Measurements from ENCODE around the gene FERD3L. TPM values are rescaled to one million over a fixed set of nuclear protein-coding genes. Genes with fewer than 3 reads are reported as not detected.

Gene FERD3L
- total and polyA plus RNA-seq, 2 of the 8 experiments (the other 6 are each of a cell fraction or from before 2014, with no cell fraction given): not detected

- peaks cover 0 to 6% (median 5%) of the 10 kb centered on the region in 4 experiments; a peak in 3 of 7 replicates for H3K4me1 ChIP-seq (replicated peaks in 1 of 4; ENCODE audit: control insufficient read depth in 3 of 4, insufficient read depth in 4 of 4, low read length in 3 of 4)
- no peak overlapping the region for H4K5ac ChIP-seq (ENCODE audit: insufficient read length, low read depth, low read length)
- WGBS, 2 experiments (ENCODE audit: extremely low coverage in 1 of 2, insufficient coverage in 1 of 2, insufficient read length in 1 of 2, insufficient replicate concordance in 2 of 2, low coverage in 1 of 2, low lambda C conversion rate in 2 of 2, missing lambda C conversion rate in 1 of 2): 87% methylated on average over 5 of the region's 5 CpGs; no CpG with 5 or more reads in 1 of the 2 experiments
- no peaks in the 10 kb centered on the region for H4K20me1 ChIP-seq (replicated peaks in 1 of 2; ENCODE audit: control insufficient read depth in 1 of 2, insufficient read depth in 2 of 2, low read length in 2 of 2)
- no peak for DNase-seq (ENCODE audit: low read depth in 1 of 2, low spot score in 2 of 2)
- no peaks in the 10 kb centered on the region; a peak in 1 of 4 replicates for H3K9me3 ChIP-seq (ENCODE audit: insufficient read depth in 2 of 2, low read depth in 1 of 2, low read length in 1 of 2)
- no peak overlapping the region for H2BK15ac ChIP-seq (ENCODE audit: low read length)
- H3K27me3 ChIP-seq (replicated peaks in 1 of 4; ENCODE audit: control insufficient read depth in 3 of 4, extremely low read depth in 1 of 4, insufficient read depth in 3 of 4, low read length in 3 of 4): no peaks in the 10 kb centered on the region
- no peak overlapping the region for H3K18ac ChIP-seq (ENCODE audit: extremely low read depth, low read length)
- no peak overlapping the region for H3K4me2 ChIP-seq (ENCODE audit: insufficient read depth in 1 of 2, low read depth in 2 of 2, low read length in 2 of 2)
- CTCF ChIA-PET (ENCODE audit: partially characterized antibody): interaction anchor here (0.8 to 1.5 kb wide), 5 partner anchors 18 to 348 kb away, joined by 3 to 5 read pairs (median 3); no protein-coding TSS in a partner anchor
- H2BK12ac ChIP-seq (ENCODE audit: low read depth, low read length): no peak overlapping the region
- peak overlapping the region; percentile 12; the same call in 1 of the 2 replicates for H2AFZ ChIP-seq (ENCODE audit: low read length)
- no peak overlapping the region for H3K4ac ChIP-seq (replicated peaks; ENCODE audit: insufficient read length, low read depth, low read length)
- H2AK5ac ChIP-seq (ENCODE audit: low read depth, low read length): no peak overlapping the region
- H3K23me2 ChIP-seq (ENCODE audit: low read depth, low read length): no peaks in the 10 kb centered on the region; the same call in 1 of the 2 replicates
- no peak overlapping the region for H3K4me3 ChIP-seq (ENCODE audit: extremely low read depth in 1 of 4, insufficient read depth in 2 of 4, low read depth in 3 of 4, low read length in 4 of 4)
- no peak overlapping the region for H3K56ac ChIP-seq (replicated peaks; ENCODE audit: insufficient read length, low read depth, low read length)
- FAIRE-seq: no peak
- no peak overlapping the region for H3K9ac ChIP-seq (replicated peaks in 1 of 4; ENCODE audit: extremely low read depth in 1 of 4, low read depth in 3 of 4, low read length in 3 of 4)
- H3K27ac ChIP-seq (ENCODE audit: low read depth, low read length): no peak overlapping the region
- H3K23ac ChIP-seq (ENCODE audit: insufficient read length): no peak overlapping the region
- POLR2A ChIA-PET (ENCODE audit: partially characterized antibody): no interaction called here
- no peaks in the 10 kb centered on the region for H3K79me1 ChIP-seq (ENCODE audit: low read depth, low read length)
- H3K36me3 ChIP-seq (ENCODE audit: control insufficient read depth in 2 of 4, insufficient read depth in 4 of 4, low read length in 3 of 4): no peaks in the 10 kb centered on the region
- no peak overlapping the region for H2BK120ac ChIP-seq (replicated peaks; ENCODE audit: low read depth, low read length)
- no peaks in the 10 kb centered on the region for H3K79me2 ChIP-seq (ENCODE audit: control insufficient read depth in 1 of 2, insufficient read depth in 2 of 2, low read length in 2 of 2)
- no peak overlapping the region for H2BK5ac ChIP-seq (ENCODE audit: low read depth, low read length)
- no peak overlapping the region for H2BK20ac ChIP-seq (ENCODE audit: low read length)
- H4K91ac ChIP-seq (replicated peaks; ENCODE audit: insufficient read length, low read length): no peak overlapping the region
- H4K8ac ChIP-seq (ENCODE audit: extremely low read depth, insufficient read depth, low read length): no peak overlapping the region
- no peak overlapping the region for H3K14ac ChIP-seq (ENCODE audit: insufficient read length)
- no peak for TF ChIP-seq SP1 (IDR thresholded peaks at IDR 0.05; ENCODE audit: low read depth, low read length)
Measured at GRCh38 chr7:19095353-19095860, 49.8 kb downstream of the FERD3L start.

All from H1 (cell line).